ENCODE measurements around the gene LDHD.

- no peak for TF ChIP-seq CTCF (IDR thresholded peaks at IDR 0.05)
- no peak for TF ChIP-seq POLR2A (IDR thresholded peaks at IDR 0.05)
Measured at GRCh38 chr16:75083813-75084212, 32.8 kb downstream of the LDHD start.
